D721Med (cell line): ENCODE results near the gene CCDC57.

Experiments
- DNase-seq: peaks from one replicate; pipeline ENCODE4 v3.0.0; 2011; ENCODE audit warnings: low spot score; ENCODE audit not compliant: insufficient read length
- FAIRE-seq: peaks from 2 replicates; lab custom pipeline; 2011; peaks lifted over from hg19 to GRCh38; lab: Jason Lieb, UNC
- CTCF ChIP-seq: IDR thresholded peaks from 2 replicates; pipeline ENCODE4 v1.5.1; 2012; ENCODE audit warnings: mild to moderate bottlenecking, control low read depth; ENCODE audit not compliant: insufficient read depth; ENCODE audit errors: missing control alignments

Gene CCDC57

GRCh38 chr17:82127315-82127595, 85.4 kb downstream of the CCDC57 start:
- TF ChIP-seq CTCF: no peak
- no peak for FAIRE-seq

GRCh38 chr17:82126556-82127314, 85.9 kb downstream of the CCDC57 start:
- DNase-seq (no peak), FAIRE-seq (no peak)
- no peak for TF ChIP-seq CTCF

More at GRCh38 chr17:82127315-82127595, 85.4 kb downstream of the CCDC57 start:
- DNase-seq: no peak

GRCh38 chr17:82124101-82124500, 88.5 kb downstream of the CCDC57 start:
- TF ChIP-seq CTCF: no peak
- FAIRE-seq (no peak), DNase-seq (no peak)

- no peak for DNase-seq
- FAIRE-seq: no peak
- TF ChIP-seq CTCF: no peak
These were observed 90.7 kb downstream of the CCDC57 start for GRCh38 chr17:82121660-82122629.

GRCh38 chr17:82121246-82121645, 91.4 kb downstream of the CCDC57 start:
- TF ChIP-seq CTCF: no peak
- FAIRE-seq (no peak), DNase-seq (no peak)

GRCh38 chr17:82120148-82120547, 92.5 kb downstream of the CCDC57 start:
- FAIRE-seq: no peak
- no peak for DNase-seq
- TF ChIP-seq CTCF: no peak

- no peak for FAIRE-seq
- TF ChIP-seq CTCF: no peak
- DNase-seq: no peak
These were observed 93.7 kb downstream of the CCDC57 start for GRCh38 chr17:82118815-82119380.
